Natural killer cell treated with Interleukin-12 subunit alpha and Interleukin-12 subunit beta and Interleukin-15 and Interleukin-18, amount 100 ng/mL, for 72 hours (primary cell): ENCODE measurements around the gene WDR47. TPM values are rescaled to one million over a fixed set of nuclear protein-coding genes. Genes with fewer than 3 reads are reported as not detected.

Experiments
- ATAC-seq, 2 donors: fragments of 150-1000 bp; cut with Tn5 transposase in 1 of 2; sonication (Bioruptor Pico), chemical (Tn5 transposase) in 1 of 2; 2 replicates each; pipeline ENCODE4 v1.10.0; 2021
- DNase-seq: peaks from one replicate; pipeline ENCODE4 v3.0.0; 2022; ENCODE audit warnings: low spot score
- H3K27ac Mint-ChIP-seq, 2 donors: 1 replicate in 1 of 2; 2 replicates in 1 of 2; pipeline ENCODE4 v1.8.0; 2022; ENCODE audit warnings: mixed read lengths in 2 of 2, mild to moderate bottlenecking in 1 of 2, moderate library complexity in 1 of 2
- H3K27me3 Mint-ChIP-seq, 2 donors: 1 replicate in 1 of 2; 2 replicates in 1 of 2; pipeline ENCODE4 v1.8.0; 2022; ENCODE audit warnings: mixed read lengths in 2 of 2
- H3K36me3 Mint-ChIP-seq: one replicate; pipeline ENCODE4 v1.8.0; 2022; ENCODE audit warnings: mixed read lengths
- H3K4me1 Mint-ChIP-seq, 2 donors: 1 replicate in 1 of 2; 2 replicates in 1 of 2; pipeline ENCODE4 v1.8.0; 2022; ENCODE audit warnings: low read depth in 2 of 2, mixed read lengths in 2 of 2, mild to moderate bottlenecking in 1 of 2
- H3K4me3 Mint-ChIP-seq: one replicate; pipeline ENCODE4 v1.8.0; 2022; ENCODE audit warnings: mixed read lengths
- H3K9me3 Mint-ChIP-seq: 2 replicates; pipeline ENCODE4 v1.8.0; 2022; ENCODE audit warnings: mixed read lengths
- total RNA-seq, 2 donors: library from RNA; stranded (reverse); gene quantifications; one replicate each; pipeline ENCODE4 v1.2.3, GENCODE V29; 2022

The WDR47 gene
- total RNA-seq = 10 to 100 TPM; 15.1 to 16.1 TPM

GRCh38 chr1:109041621-109042468 is at the start of gene WDR47:
TSS of gene WDR47 (minus strand) at chr1:109042102. CDS start at chr1:109023512, 18,590 bp downstream.
- H3K36me3 Mint-ChIP-seq = no peaks in the 10 kb centered on the region
- H3K27me3 Mint-ChIP-seq = no peaks in the 10 kb centered on the region
- peak; percentile 99 for DNase-seq
- H3K4me3 Mint-ChIP-seq = peak within 1 kb of the TSS; percentile 95
- peak within 1 kb of the TSS; percentile 62 to 74 for H3K27ac Mint-ChIP-seq
- H3K9me3 Mint-ChIP-seq = no peaks in the 10 kb centered on the region
- peaks cover 14% of the 10 kb centered on the region in 2 donors for H3K4me1 Mint-ChIP-seq
- ATAC-seq = peak; percentile 99 to 100

GRCh38 chr1:109091078-109091838 is 49.4 kb upstream of the WDR47 start:
- H3K9me3 Mint-ChIP-seq = no peaks in the 10 kb centered on the region
- peaks cover 25 to 34% of the 10 kb centered on the region in 2 donors for H3K4me1 Mint-ChIP-seq
- H3K36me3 Mint-ChIP-seq = peaks cover 10% of the 10 kb centered on the region
- ATAC-seq (peak; percentile 73 to 74), DNase-seq (no peak)
- peak overlapping the region; percentile 81 to 98 for H3K27ac Mint-ChIP-seq
- H3K27me3 Mint-ChIP-seq = no peaks in the 10 kb centered on the region
- H3K4me3 Mint-ChIP-seq = peak overlapping the region; percentile 92

GRCh38 chr1:109090196-109091077 is 48.5 kb upstream of the WDR47 start, which contains the start of gene TMEM167B:
TSS of gene TMEM167B (plus strand) at chr1:109090764. CDS start at chr1:109090873, 109 bp downstream.
- ATAC-seq (peak; percentile 97), DNase-seq (peak; percentile 92)
- H3K27ac Mint-ChIP-seq = peak within 1 kb of the TSS; percentile 81 to 98
- H3K4me3 Mint-ChIP-seq = peak within 1 kb of the TSS; percentile 92
- H3K27me3 Mint-ChIP-seq = no peaks in the 10 kb centered on the region
- H3K4me1 Mint-ChIP-seq = peaks cover 25 to 34% of the 10 kb centered on the region in 2 donors
- no peaks in the 10 kb centered on the region for H3K9me3 Mint-ChIP-seq
- H3K36me3 Mint-ChIP-seq = peaks cover 10% of the 10 kb centered on the region

- DNase-seq = no peak
- peaks cover 25 to 34% of the 10 kb centered on the region in 2 donors for H3K4me1 Mint-ChIP-seq
- ATAC-seq = no peak
- peak overlapping the region; percentile 92 for H3K4me3 Mint-ChIP-seq
- H3K9me3 Mint-ChIP-seq = no peaks in the 10 kb centered on the region
- H3K27ac Mint-ChIP-seq = peak overlapping the region; percentile 81 to 98
- H3K27me3 Mint-ChIP-seq = no peaks in the 10 kb centered on the region
- H3K36me3 Mint-ChIP-seq = peaks cover 10% of the 10 kb centered on the region
Measured at GRCh38 chr1:109089242-109090015, 47.5 kb upstream of the WDR47 start.

- peak overlapping the region in 1 of 2 donors; percentile 51 for H3K27ac Mint-ChIP-seq
- no peak overlapping the region for H3K4me3 Mint-ChIP-seq
- no peak for ATAC-seq
Measured at GRCh38 chr1:109084563-109085517, 42.9 kb upstream of the WDR47 start.

GRCh38 chr1:109083923-109084322 is 42.0 kb upstream of the WDR47 start:
- ATAC-seq (no peak), DNase-seq (no peak)
- H3K4me3 Mint-ChIP-seq = no peak overlapping the region
- no peaks in the 10 kb centered on the region for H3K36me3 Mint-ChIP-seq
- H3K9me3 Mint-ChIP-seq = no peaks in the 10 kb centered on the region
- H3K27me3 Mint-ChIP-seq = peaks cover 4 to 6% of the 10 kb centered on the region in 2 donors
- no peaks in the 10 kb centered on the region for H3K4me1 Mint-ChIP-seq
- H3K27ac Mint-ChIP-seq = no peak overlapping the region

More at GRCh38 chr1:109084563-109085517, 42.9 kb upstream of the WDR47 start:
- H3K36me3 Mint-ChIP-seq = no peaks in the 10 kb centered on the region
- H3K4me1 Mint-ChIP-seq = peaks cover 3 to 6% of the 10 kb centered on the region in 2 donors
- no peak for DNase-seq
- H3K27me3 Mint-ChIP-seq = peaks cover 3 to 6% of the 10 kb centered on the region in 2 donors
- H3K9me3 Mint-ChIP-seq = no peaks in the 10 kb centered on the region

- no peak overlapping the region for H3K27ac Mint-ChIP-seq
- ATAC-seq = no peak
- DNase-seq = no peak
- H3K9me3 Mint-ChIP-seq = no peaks in the 10 kb centered on the region
- H3K36me3 Mint-ChIP-seq = no peaks in the 10 kb centered on the region
- H3K4me3 Mint-ChIP-seq = no peak overlapping the region
- no peaks in the 10 kb centered on the region for H3K4me1 Mint-ChIP-seq
- peaks cover 4 to 6% of the 10 kb centered on the region in 2 donors for H3K27me3 Mint-ChIP-seq
Measured at GRCh38 chr1:109083501-109083900, 41.6 kb upstream of the WDR47 start.

- Mint-ChIP-seq H3K9me3 (no peaks in the 10 kb centered on the region), H3K36me3 (no peaks in the 10 kb centered on the region), H3K4me3 (no peak overlapping the region), H3K4me1 (peaks cover 6 to 7% of the 10 kb centered on the region in 2 donors), H3K27ac (no peak overlapping the region), H3K27me3 (peaks cover 4 to 6% of the 10 kb centered on the region in 2 donors)
- no peak for DNase-seq
- no peak for ATAC-seq
Measured at GRCh38 chr1:109080441-109081082, 38.7 kb upstream of the WDR47 start.

- ATAC-seq = no peak
- Mint-ChIP-seq H3K4me3 (no peak overlapping the region), H3K27ac (no peak overlapping the region), H3K36me3 (no peaks in the 10 kb centered on the region), H3K4me1 (peaks cover 11 to 20% of the 10 kb centered on the region in 2 donors), H3K27me3 (peaks cover 4 to 6% of the 10 kb centered on the region in 2 donors), H3K9me3 (no peaks in the 10 kb centered on the region)
- DNase-seq = no peak
Measured at GRCh38 chr1:109079240-109079622, 37.3 kb upstream of the WDR47 start.

- no peak for DNase-seq
Measured at GRCh38 chr1:109078317-109078716, 36.4 kb upstream of the WDR47 start.

More at GRCh38 chr1:109078317-109078716, 36.4 kb upstream of the WDR47 start:
- Mint-ChIP-seq H3K4me1 (peaks cover 13 to 22% of the 10 kb centered on the region in 2 donors), H3K36me3 (no peaks in the 10 kb centered on the region), H3K4me3 (no peak overlapping the region), H3K9me3 (no peaks in the 10 kb centered on the region), H3K27ac (no peak overlapping the region), H3K27me3 (peaks cover 4 to 6% of the 10 kb centered on the region in 2 donors)
- no peak for ATAC-seq
